ENCODE data around the gene RAB8B. TPM values are rescaled to one million over a fixed set of nuclear protein-coding genes. Genes with fewer than 3 reads are reported as not detected.
A peak's percentile ranks its signal among the peaks of the same experiment; 100 is the strongest.

RAB8B gene
- total RNA-seq, 1 experiment from 2014 or later = 27.2 TPM

GRCh38 chr15:63305260-63305659 is 115.9 kb downstream of the RAB8B start:
- no peak for DNase-seq
- Histone ChIP-seq H3K27me3 (ENCODE audit: control insufficient read depth, insufficient read depth, low read length) (no peaks in the 10 kb centered on the region), H3K4me3 (ENCODE audit: insufficient read depth, low read depth, low read length) (no peak overlapping the region), H3K36me3 (replicated peaks; ENCODE audit: control insufficient read depth, insufficient read depth, low read length) (peaks cover 3% of the 10 kb centered on the region; the same call in 1 of the 2 replicates)

GRCh38 chr15:63306492-63307073 is 117.2 kb downstream of the RAB8B start:
- no peaks in the 10 kb centered on the region for H3K27me3 ChIP-seq (ENCODE audit: control insufficient read depth, insufficient read depth, low read length)
- peaks cover 3% of the 10 kb centered on the region; the same call in 1 of the 2 replicates for H3K36me3 ChIP-seq (replicated peaks; ENCODE audit: control insufficient read depth, insufficient read depth, low read length)
- DNase-seq = no peak
- no peak overlapping the region for H3K4me3 ChIP-seq (ENCODE audit: insufficient read depth, low read depth, low read length)

- H3K36me3 ChIP-seq (replicated peaks; ENCODE audit: control insufficient read depth, insufficient read depth, low read length) = peaks cover 3% of the 10 kb centered on the region; the same call in 1 of the 2 replicates
- no peak for DNase-seq
- no peaks in the 10 kb centered on the region for H3K27me3 ChIP-seq (ENCODE audit: control insufficient read depth, insufficient read depth, low read length)
- H3K4me3 ChIP-seq (ENCODE audit: insufficient read depth, low read depth, low read length) = no peak overlapping the region
Observed at GRCh38 chr15:63308491-63308890, 119.1 kb downstream of the RAB8B start.

- Histone ChIP-seq H3K27me3 (ENCODE audit: control insufficient read depth, insufficient read depth, low read length) (no peaks in the 10 kb centered on the region), H3K4me3 (ENCODE audit: insufficient read depth, low read depth, low read length) (no peak overlapping the region), H3K36me3 (replicated peaks; ENCODE audit: control insufficient read depth, insufficient read depth, low read length) (peaks cover 3% of the 10 kb centered on the region; the same call in 1 of the 2 replicates)
- no peak for DNase-seq
Observed at GRCh38 chr15:63308947-63309346, 119.5 kb downstream of the RAB8B start.

GRCh38 chr15:63310646-63311045 is 121.2 kb downstream of the RAB8B start:
- Histone ChIP-seq H3K36me3 (replicated peaks; ENCODE audit: control insufficient read depth, insufficient read depth, low read length) (peaks cover 2% of the 10 kb centered on the region; the same call in 1 of the 2 replicates), H3K4me3 (ENCODE audit: insufficient read depth, low read depth, low read length) (no peak overlapping the region), H3K27me3 (ENCODE audit: control insufficient read depth, insufficient read depth, low read length) (no peaks in the 10 kb centered on the region)
- no peak for DNase-seq

GRCh38 chr15:63312286-63312685 is 122.9 kb downstream of the RAB8B start:
- H3K36me3 ChIP-seq (replicated peaks; ENCODE audit: control insufficient read depth, insufficient read depth, low read length) = no peaks in the 10 kb centered on the region
- peak; percentile 58 for DNase-seq
- no peak overlapping the region for H3K4me3 ChIP-seq (ENCODE audit: insufficient read depth, low read depth, low read length)
- no peaks in the 10 kb centered on the region for H3K27me3 ChIP-seq (ENCODE audit: control insufficient read depth, insufficient read depth, low read length)

GRCh38 chr15:63313825-63314224 is 124.4 kb downstream of the RAB8B start:
- H3K4me3 ChIP-seq (ENCODE audit: insufficient read depth, low read depth, low read length) = no peak overlapping the region
- H3K27me3 ChIP-seq (ENCODE audit: control insufficient read depth, insufficient read depth, low read length) = no peaks in the 10 kb centered on the region
- no peak for DNase-seq

GRCh38 chr15:63314409-63314808 is 125.0 kb downstream of the RAB8B start:
- H3K4me3 ChIP-seq (ENCODE audit: insufficient read depth, low read depth, low read length) = no peak overlapping the region
- H3K27me3 ChIP-seq (ENCODE audit: control insufficient read depth, insufficient read depth, low read length) = no peaks in the 10 kb centered on the region
- no peak for DNase-seq
- no peaks in the 10 kb centered on the region for H3K36me3 ChIP-seq (replicated peaks; ENCODE audit: control insufficient read depth, insufficient read depth, low read length)

More at GRCh38 chr15:63313825-63314224, 124.4 kb downstream of the RAB8B start:
- H3K36me3 ChIP-seq (replicated peaks; ENCODE audit: control insufficient read depth, insufficient read depth, low read length) = no peaks in the 10 kb centered on the region

Other genes starting within 250 kb of the RAB8B start
- 274 and 292 TPM in 2 replicates for gene TPM1, start 146.9 kb upstream of the RAB8B start, total RNA-seq (2014; rRNA removed; shearing (Covaris generic))
- gene LACTB, start 67.7 kb upstream of the RAB8B start, total RNA-seq (2014; rRNA removed; shearing (Covaris generic)) = 14.0 and 19.2 TPM in 2 replicates
- 26.9 and 29.0 TPM in 2 replicates for gene RPS27L, start 32.1 kb upstream of the RAB8B start, total RNA-seq (2014; rRNA removed; shearing (Covaris generic))
- gene APH1B, start 88.0 kb downstream of the RAB8B start, total RNA-seq (2014; rRNA removed; shearing (Covaris generic)) = 5.8 and 7.1 TPM in 2 replicates
- 0.70 and 1.9 TPM in 2 replicates for gene CA12, start 192.2 kb downstream of the RAB8B start, total RNA-seq (2014; rRNA removed; shearing (Covaris generic))